Fibroblast of mammary gland (primary cell): ENCODE measurements around the gene CDK18.

Experiments used
- DNase-seq: peaks from one replicate; pipeline ENCODE4 v3.0.0-alpha.2; 2010; ENCODE audit warnings: low read depth
- H3K4me3 ChIP-seq: 2 replicates; pipeline ENCODE4 v1.5.1; 2011; ENCODE audit warnings: low read depth, mild to moderate bottlenecking, low read length, moderate library complexity; ENCODE audit not compliant: control insufficient read depth
- TF ChIP-seq, protein P1 (sequence below): conservative IDR thresholded peaks from 2 replicates; pipeline ENCODE4 v1.5.1; 2011; ENCODE audit warnings: low read depth, low read length, inconsistent platforms; ENCODE audit not compliant: control insufficient read depth, insufficient read depth

Gene CDK18

DNA sequence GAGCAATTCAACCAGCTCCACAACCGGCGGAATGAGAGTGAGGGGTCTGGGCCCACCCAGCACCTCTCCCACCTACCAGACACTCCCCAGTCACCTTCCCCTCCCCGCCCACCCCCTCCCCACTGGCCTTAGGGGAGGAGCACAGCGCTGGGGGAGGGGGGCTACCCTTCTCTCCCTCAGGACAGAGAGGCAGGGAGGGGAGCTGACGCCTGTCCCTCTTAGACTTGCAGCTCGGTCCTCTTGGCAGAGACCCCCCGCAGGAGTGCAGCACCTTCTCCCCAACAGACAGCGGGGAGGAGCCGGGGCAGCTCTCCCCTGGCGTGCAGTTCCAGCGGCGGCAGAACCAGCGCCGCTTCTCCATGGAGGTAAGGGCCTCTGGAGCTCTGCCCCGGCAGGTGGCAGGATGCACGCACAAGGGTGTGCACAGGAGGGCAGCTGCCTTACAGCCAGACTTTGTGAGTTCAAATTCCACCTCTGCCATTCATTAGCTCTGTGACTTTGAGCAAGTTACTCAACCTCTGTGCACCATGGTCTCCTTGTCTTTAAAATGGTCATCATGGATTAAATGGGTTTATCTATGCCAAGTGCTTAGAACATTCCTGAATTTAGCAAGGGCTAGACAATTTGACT is 18.9 kb downstream of the CDK18 start:
- TF ChIP-seq, protein P1, sequence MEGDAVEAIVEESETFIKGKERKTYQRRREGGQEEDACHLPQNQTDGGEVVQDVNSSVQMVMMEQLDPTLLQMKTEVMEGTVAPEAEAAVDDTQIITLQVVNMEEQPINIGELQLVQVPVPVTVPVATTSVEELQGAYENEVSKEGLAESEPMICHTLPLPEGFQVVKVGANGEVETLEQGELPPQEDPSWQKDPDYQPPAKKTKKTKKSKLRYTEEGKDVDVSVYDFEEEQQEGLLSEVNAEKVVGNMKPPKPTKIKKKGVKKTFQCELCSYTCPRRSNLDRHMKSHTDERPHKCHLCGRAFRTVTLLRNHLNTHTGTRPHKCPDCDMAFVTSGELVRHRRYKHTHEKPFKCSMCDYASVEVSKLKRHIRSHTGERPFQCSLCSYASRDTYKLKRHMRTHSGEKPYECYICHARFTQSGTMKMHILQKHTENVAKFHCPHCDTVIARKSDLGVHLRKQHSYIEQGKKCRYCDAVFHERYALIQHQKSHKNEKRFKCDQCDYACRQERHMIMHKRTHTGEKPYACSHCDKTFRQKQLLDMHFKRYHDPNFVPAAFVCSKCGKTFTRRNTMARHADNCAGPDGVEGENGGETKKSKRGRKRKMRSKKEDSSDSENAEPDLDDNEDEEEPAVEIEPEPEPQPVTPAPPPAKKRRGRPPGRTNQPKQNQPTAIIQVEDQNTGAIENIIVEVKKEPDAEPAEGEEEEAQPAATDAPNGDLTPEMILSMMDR: no peak
- no peak for DNase-seq
- no peak overlapping the region for H3K4me3 ChIP-seq

DNA sequence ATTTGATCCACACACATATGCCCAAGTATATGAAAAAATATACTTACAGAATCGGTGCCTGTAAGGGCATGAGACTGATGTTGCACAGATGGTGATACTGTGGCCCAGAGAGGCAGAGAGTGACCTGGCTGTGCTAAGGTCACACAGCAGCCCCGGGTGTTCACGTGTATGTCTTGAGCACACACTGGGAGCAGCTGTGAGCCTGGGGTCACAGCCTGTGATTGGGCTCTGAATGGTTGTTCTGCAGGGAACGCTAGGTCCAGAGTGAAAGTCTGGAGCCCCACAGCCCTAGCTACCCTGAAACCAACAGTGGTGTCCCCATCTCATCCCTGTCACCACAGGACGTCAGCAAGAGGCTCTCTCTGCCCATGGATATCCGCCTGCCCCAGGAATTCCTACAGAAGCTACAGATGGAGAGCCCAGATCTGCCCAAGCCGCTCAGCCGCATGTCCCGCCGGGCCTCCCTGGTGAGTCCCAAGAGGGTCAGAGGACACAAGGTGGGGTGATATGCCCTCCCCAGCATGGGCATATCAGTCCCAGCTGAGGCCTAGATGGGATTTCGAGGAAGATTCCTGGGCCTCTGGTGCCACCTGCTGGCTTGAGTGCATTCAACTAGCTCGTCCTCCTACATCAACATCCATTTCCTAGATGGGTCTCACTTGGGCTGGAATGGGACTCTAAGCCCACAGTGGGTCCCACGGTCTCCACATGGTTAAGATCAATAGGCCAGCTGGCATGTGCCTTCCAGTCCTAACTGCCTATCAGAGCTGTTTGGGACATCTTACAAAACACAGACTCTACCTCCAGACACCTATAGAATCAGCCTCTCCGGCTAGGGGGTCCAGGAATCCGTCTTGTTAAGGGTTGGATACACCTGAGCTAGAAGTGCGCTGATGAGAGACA is 19.7 kb downstream of the CDK18 start:
- DNase-seq: peak; percentile 62
- no peak overlapping the region for H3K4me3 ChIP-seq
- TF ChIP-seq, protein P1: peak; percentile 73

DNA sequence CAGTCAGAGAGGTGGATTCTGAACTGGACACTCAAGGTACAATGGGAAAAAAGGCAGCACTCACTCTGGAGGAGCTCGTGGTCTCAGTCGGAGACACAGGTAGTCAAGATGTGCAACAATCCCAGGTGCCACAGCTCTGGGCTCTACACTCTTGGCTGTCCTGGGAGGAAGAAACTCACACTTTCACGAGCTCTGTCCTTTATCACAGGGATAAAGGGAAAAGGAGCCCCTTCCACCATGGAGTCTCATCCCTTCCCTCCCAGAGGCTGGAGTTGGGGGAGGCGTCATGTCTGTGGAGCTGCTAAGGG is 20.3 kb downstream of the CDK18 start:
- no peak for DNase-seq
- TF ChIP-seq, protein P1: no peak
- H3K4me3 ChIP-seq: no peak overlapping the region

DNA sequence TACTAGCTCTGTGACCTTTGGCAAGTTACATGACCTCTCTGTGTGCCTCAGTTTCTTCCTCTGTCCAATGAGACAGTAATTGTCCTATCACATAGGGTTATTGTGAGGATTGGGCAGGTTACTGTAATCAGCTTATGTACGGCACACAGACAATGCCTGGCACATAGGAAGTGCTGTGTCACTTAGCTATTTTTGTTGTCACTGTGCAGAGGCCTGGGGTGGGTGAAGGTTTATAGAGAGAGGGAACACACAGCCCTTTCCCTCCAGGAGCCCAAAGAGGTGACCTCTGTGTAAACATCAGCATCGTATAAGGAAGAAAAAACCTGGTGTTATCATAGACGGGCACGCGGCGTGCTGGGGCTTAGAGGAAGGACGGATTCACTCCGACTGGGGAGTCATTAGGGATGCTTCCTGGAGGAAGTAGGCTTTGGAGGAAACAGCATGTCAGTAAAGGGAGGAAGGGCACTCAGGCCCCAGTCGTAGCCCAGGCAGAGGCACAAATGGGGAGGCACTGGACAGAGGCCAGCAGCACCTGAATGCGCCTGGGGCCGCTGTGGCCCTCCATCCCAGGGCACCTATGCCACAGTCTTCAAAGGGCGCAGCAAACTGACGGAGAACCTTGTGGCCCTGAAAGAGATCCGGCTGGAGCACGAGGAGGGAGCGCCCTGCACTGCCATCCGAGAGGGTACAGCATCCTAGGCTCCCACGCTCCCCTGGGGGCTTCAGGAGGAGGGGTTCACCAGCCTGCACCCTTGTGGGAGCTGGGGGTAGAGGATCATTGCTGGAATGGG is 21.2 kb downstream of the CDK18 start:
- H3K4me3 ChIP-seq: no peak overlapping the region
- TF ChIP-seq, protein P1: no peak
- DNase-seq: no peak

DNA sequence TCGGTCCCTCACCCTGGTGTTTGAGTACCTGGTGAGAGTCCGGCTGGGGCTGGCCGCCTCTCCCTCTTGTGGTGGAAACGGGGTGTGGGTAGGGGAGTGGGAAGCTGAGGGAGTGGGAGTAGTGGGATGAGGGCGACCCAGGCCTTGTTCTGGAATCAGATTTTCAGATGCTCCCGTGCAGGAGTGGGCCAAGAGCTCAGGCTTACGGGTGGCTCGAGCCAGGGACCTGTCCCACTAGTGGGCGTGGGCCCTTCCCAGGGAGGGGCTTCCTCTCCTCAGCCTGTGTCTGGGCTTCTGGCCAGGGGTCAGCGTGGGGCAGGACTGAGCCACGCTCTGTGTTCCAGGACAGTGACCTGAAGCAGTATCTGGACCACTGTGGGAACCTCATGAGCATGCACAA is 22.0 kb downstream of the CDK18 start:
- no peak for DNase-seq
- H3K4me3 ChIP-seq: no peak overlapping the region
- TF ChIP-seq, protein P1: no peak

DNA sequence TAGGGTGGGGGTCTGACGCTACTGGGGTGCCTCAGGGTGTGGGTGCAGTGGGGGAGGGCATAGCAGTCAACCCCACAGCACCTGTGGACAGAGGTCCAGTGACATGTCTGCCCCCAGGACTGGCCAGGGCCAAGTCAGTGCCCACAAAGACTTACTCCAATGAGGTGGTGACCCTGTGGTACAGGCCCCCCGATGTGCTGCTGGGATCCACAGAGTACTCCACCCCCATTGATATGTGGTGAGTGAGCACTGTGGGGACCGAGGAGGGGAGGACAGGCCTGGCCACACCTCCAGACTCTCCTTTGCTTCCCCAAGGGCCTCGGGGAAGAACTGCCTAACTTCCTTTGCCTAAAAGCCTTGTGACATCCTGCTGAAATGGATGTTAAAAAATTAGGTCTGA is 23.5 kb downstream of the CDK18 start:
- TF ChIP-seq, protein P1: no peak
- no peak for DNase-seq
- no peak overlapping the region for H3K4me3 ChIP-seq
